Activated T-cell treated with anti-CD3 and anti-CD28 coated beads, Interleukin-2, amount 50 U/mL, for 24 hours (primary cell): ENCODE data around the gene TMC2.
"Not testable (repeated sequence)": the region's sequence is repeated elsewhere in the genome, so short reads cannot be mapped to it uniquely, and the experiment has no call there.

Experiments
- DNase-seq: peaks from one replicate; pipeline ENCODE4 v3.0.0-alpha.2; 2020
- H3K27ac Mint-ChIP-seq: 2 replicates; pipeline ENCODE4 v1.8.0; 2020; ENCODE audit warnings: mild to moderate bottlenecking, mixed read lengths
- H3K27me3 Mint-ChIP-seq: 2 replicates; pipeline ENCODE4 v1.8.0; 2020; ENCODE audit warnings: mixed read lengths
- H3K36me3 Mint-ChIP-seq: 2 replicates; pipeline ENCODE4 v1.8.0; 2020; ENCODE audit warnings: low read depth, mixed read lengths
- H3K4me1 Mint-ChIP-seq: 2 replicates; pipeline ENCODE4 v1.8.0; 2020; ENCODE audit warnings: low read depth, mixed read lengths
- H3K4me3 Mint-ChIP-seq: 2 replicates; pipeline ENCODE4 v1.8.0; 2020; ENCODE audit warnings: mild to moderate bottlenecking, moderate library complexity, mixed read lengths
- H3K9me3 Mint-ChIP-seq: 2 replicates; pipeline ENCODE4 v1.8.0; 2020; ENCODE audit warnings: mixed read lengths

Gene TMC2

GRCh38 chr20:2536560-2536986 is at the start of gene TMC2:
TMC2 (plus strand) TSS chr20:2536573; CDS start chr20:2536622, 49 bp downstream.
- H3K4me1 Mint-ChIP-seq = no peaks in the 10 kb centered on the region
- peaks cover 45% of the 10 kb centered on the region for H3K27me3 Mint-ChIP-seq
- H3K4me3 Mint-ChIP-seq = no peak within 1 kb of the TSS
- H3K36me3 Mint-ChIP-seq = no peaks in the 10 kb centered on the region
- no peak within 1 kb of the TSS for H3K27ac Mint-ChIP-seq
- no peaks in the 10 kb centered on the region for H3K9me3 Mint-ChIP-seq
- no peak for DNase-seq

GRCh38 chr20:2502808-2503384 is 33.5 kb upstream of the TMC2 start:
- DNase-seq, H3K27ac Mint-ChIP-seq, H3K9me3 Mint-ChIP-seq, H3K4me3 Mint-ChIP-seq, H3K27me3 Mint-ChIP-seq: not testable (repeated sequence)
- H3K36me3 Mint-ChIP-seq = peaks cover 47% of the 10 kb centered on the region
- peaks cover 23% of the 10 kb centered on the region for H3K4me1 Mint-ChIP-seq

GRCh38 chr20:2504803-2505202 is 31.6 kb upstream of the TMC2 start:
- H3K4me1 Mint-ChIP-seq = peaks cover 30% of the 10 kb centered on the region
- not testable (repeated sequence) for H3K9me3 Mint-ChIP-seq, DNase-seq, H3K4me3 Mint-ChIP-seq, H3K27me3 Mint-ChIP-seq, H3K27ac Mint-ChIP-seq
- H3K36me3 Mint-ChIP-seq = peaks cover 45% of the 10 kb centered on the region

- H3K4me3 Mint-ChIP-seq, H3K9me3 Mint-ChIP-seq, H3K27me3 Mint-ChIP-seq, DNase-seq, H3K27ac Mint-ChIP-seq: not testable (repeated sequence)
- Mint-ChIP-seq H3K4me1 (peaks cover 30% of the 10 kb centered on the region), H3K36me3 (peaks cover 29% of the 10 kb centered on the region)
Observed at GRCh38 chr20:2506426-2506825, 29.9 kb upstream of the TMC2 start.

GRCh38 chr20:2507464-2507863 is 28.9 kb upstream of the TMC2 start:
- H3K36me3 Mint-ChIP-seq = peaks cover 25% of the 10 kb centered on the region
- peaks cover 17% of the 10 kb centered on the region for H3K27me3 Mint-ChIP-seq
- H3K9me3 Mint-ChIP-seq = no peaks in the 10 kb centered on the region
- H3K4me1 Mint-ChIP-seq = peaks cover 29% of the 10 kb centered on the region
- H3K4me3 Mint-ChIP-seq = peak overlapping the region; percentile 99
- no peak overlapping the region for H3K27ac Mint-ChIP-seq
- no peak for DNase-seq

- H3K27me3 Mint-ChIP-seq = peaks cover 17% of the 10 kb centered on the region
- H3K4me1 Mint-ChIP-seq = peaks cover 25% of the 10 kb centered on the region
- H3K9me3 Mint-ChIP-seq = no peaks in the 10 kb centered on the region
- H3K27ac Mint-ChIP-seq = peak overlapping the region; percentile 99
- H3K4me3 Mint-ChIP-seq = peak overlapping the region; percentile 99
- DNase-seq = peak; percentile 42
- H3K36me3 Mint-ChIP-seq = peaks cover 25% of the 10 kb centered on the region
Observed at GRCh38 chr20:2507875-2508630, 28.3 kb upstream of the TMC2 start.

- Mint-ChIP-seq H3K4me1 (peaks cover 22% of the 10 kb centered on the region), H3K27me3 (peaks cover 22% of the 10 kb centered on the region), H3K27ac (peak within 1 kb of the TSS; percentile 99), H3K9me3 (no peaks in the 10 kb centered on the region), H3K36me3 (peaks cover 25% of the 10 kb centered on the region), H3K4me3 (peak within 1 kb of the TSS; percentile 99)
- DNase-seq = peak; percentile 88
Observed at GRCh38 chr20:2508631-2509467, 27.5 kb upstream of the TMC2 start, which contains the start of gene ZNF343. ZNF343 (minus strand) TSS chr20:2508915; CDS start chr20:2493895, 15,020 bp downstream.

- H3K4me1 Mint-ChIP-seq = peaks cover 22% of the 10 kb centered on the region
- DNase-seq = no peak
- peak overlapping the region; percentile 99 for H3K4me3 Mint-ChIP-seq
- H3K27ac Mint-ChIP-seq = peak overlapping the region; percentile 99
- H3K36me3 Mint-ChIP-seq = peaks cover 25% of the 10 kb centered on the region
- H3K9me3 Mint-ChIP-seq = no peaks in the 10 kb centered on the region
- peaks cover 22% of the 10 kb centered on the region for H3K27me3 Mint-ChIP-seq
Observed at GRCh38 chr20:2509468-2509781, 26.9 kb upstream of the TMC2 start.

GRCh38 chr20:2509794-2510193 is 26.6 kb upstream of the TMC2 start:
- no peaks in the 10 kb centered on the region for H3K9me3 Mint-ChIP-seq
- H3K4me1 Mint-ChIP-seq = peaks cover 21% of the 10 kb centered on the region
- peaks cover 22% of the 10 kb centered on the region for H3K27me3 Mint-ChIP-seq
- no peak for DNase-seq
- H3K27ac Mint-ChIP-seq = no peak overlapping the region
- H3K4me3 Mint-ChIP-seq = peak overlapping the region; percentile 23
- peaks cover 25% of the 10 kb centered on the region for H3K36me3 Mint-ChIP-seq

GRCh38 chr20:2515203-2515602 is 21.2 kb upstream of the TMC2 start:
- Mint-ChIP-seq H3K4me3 (no peak overlapping the region), H3K9me3 (no peaks in the 10 kb centered on the region), H3K36me3 (no peaks in the 10 kb centered on the region), H3K27me3 (peaks cover 22% of the 10 kb centered on the region), H3K4me1 (peaks cover 6% of the 10 kb centered on the region), H3K27ac (no peak overlapping the region)
- DNase-seq = no peak

- no peaks in the 10 kb centered on the region for H3K36me3 Mint-ChIP-seq
- H3K4me3 Mint-ChIP-seq = no peak overlapping the region
Observed at GRCh38 chr20:2516399-2516798, 20.0 kb upstream of the TMC2 start.

GRCh38 chr20:2518096-2518495 is 18.3 kb upstream of the TMC2 start:
- Mint-ChIP-seq H3K27ac (no peak overlapping the region), H3K4me3 (no peak overlapping the region), H3K27me3 (peaks cover 8% of the 10 kb centered on the region), H3K9me3 (no peaks in the 10 kb centered on the region), H3K4me1 (peaks cover 13% of the 10 kb centered on the region), H3K36me3 (no peaks in the 10 kb centered on the region)
- no peak for DNase-seq

More at GRCh38 chr20:2516399-2516798, 20.0 kb upstream of the TMC2 start:
- Mint-ChIP-seq H3K27me3 (peaks cover 18% of the 10 kb centered on the region), H3K27ac (no peak overlapping the region), H3K4me1 (peaks cover 6% of the 10 kb centered on the region), H3K9me3 (no peaks in the 10 kb centered on the region)
- no peak for DNase-seq

GRCh38 chr20:2518558-2518957 is 17.8 kb upstream of the TMC2 start:
- no peak overlapping the region for H3K27ac Mint-ChIP-seq
- peaks cover 6% of the 10 kb centered on the region for H3K27me3 Mint-ChIP-seq
- no peaks in the 10 kb centered on the region for H3K9me3 Mint-ChIP-seq
- H3K4me1 Mint-ChIP-seq = peaks cover 13% of the 10 kb centered on the region
- no peak for DNase-seq
- H3K4me3 Mint-ChIP-seq = no peak overlapping the region
- no peaks in the 10 kb centered on the region for H3K36me3 Mint-ChIP-seq

- Mint-ChIP-seq H3K36me3 (no peaks in the 10 kb centered on the region), H3K4me3 (no peak overlapping the region), H3K9me3 (no peaks in the 10 kb centered on the region), H3K27ac (no peak overlapping the region), H3K4me1 (peaks cover 16% of the 10 kb centered on the region), H3K27me3 (peaks cover 3% of the 10 kb centered on the region)
- DNase-seq = no peak
Observed at GRCh38 chr20:2519115-2519809, 17.1 kb upstream of the TMC2 start.
